ENCODE results near the gene EEA1. TPM values are rescaled to one million over a fixed set of nuclear protein-coding genes. Genes with fewer than 3 reads are reported as not detected.
"Not testable (repeated sequence)": the region's sequence is repeated elsewhere in the genome, so short reads cannot be mapped to it uniquely, and the experiment has no call there.

Gene EEA1
- total RNA-seq, 1 experiment from 2014 or later = 14.9 TPM

DNA sequence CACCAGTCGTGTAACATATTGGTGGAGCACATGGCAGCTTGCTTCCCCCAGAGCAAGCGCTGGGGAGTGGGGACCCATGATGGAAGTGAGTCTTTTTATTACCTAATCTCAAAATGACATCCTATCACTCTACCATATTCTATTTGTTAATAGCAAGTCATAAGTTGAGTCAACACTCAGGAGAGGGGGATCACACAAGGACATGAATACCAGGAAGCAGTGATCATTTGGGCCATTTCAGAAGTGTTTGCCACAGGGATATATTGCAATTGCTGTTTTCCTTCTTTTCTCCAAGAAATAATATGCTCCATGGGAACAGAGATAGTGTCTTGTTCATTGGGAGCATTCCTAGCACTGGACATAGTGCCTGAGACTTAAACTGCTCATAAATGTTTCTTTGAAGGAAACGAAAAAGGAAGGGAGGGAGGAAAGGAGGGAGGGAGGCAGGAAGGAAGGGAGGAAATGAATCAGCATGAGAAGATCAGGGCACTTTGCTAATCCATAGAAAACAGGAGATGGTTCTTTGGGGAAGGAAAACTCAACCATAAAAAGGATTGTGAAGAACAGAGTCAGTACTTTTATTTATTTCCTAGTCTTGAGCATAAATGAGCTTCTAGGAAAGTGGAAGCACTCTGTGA, 39.2 kb upstream of the EEA1 start:
- Histone ChIP-seq H2BK15ac (ENCODE audit: low read depth, low read length) (no peak overlapping the region), H3K56ac (ENCODE audit: insufficient read length, low read depth, low read length) (no peak overlapping the region), H4K5ac (ENCODE audit: insufficient read length, low read depth, low read length) (no peak overlapping the region), H3K4ac (ENCODE audit: low read depth, low read length) (no peak overlapping the region), H3K23me2 (ENCODE audit: insufficient read length, low read depth, low read length, poor library complexity, severe bottlenecking) (no peaks in the 10 kb centered on the region), H3K18ac (ENCODE audit: insufficient read length, low read depth, low read length) (no peak overlapping the region), H3K79me2 (ENCODE audit: insufficient read depth, low read length) (no peaks in the 10 kb centered on the region), H3K4me2 (ENCODE audit: insufficient read depth, insufficient read length, low read length) (no peak overlapping the region), H4K8ac (replicated peaks; ENCODE audit: insufficient read length, low read depth, low read length) (no peak overlapping the region), H3K79me1 (ENCODE audit: insufficient read depth, low read depth, low read length, poor library complexity, severe bottlenecking) (no peaks in the 10 kb centered on the region), H4K20me1 (ENCODE audit: control insufficient read depth, insufficient read depth, insufficient read length) (no peaks in the 10 kb centered on the region), H4K91ac (ENCODE audit: insufficient read length, low read depth, low read length) (no peak overlapping the region), H3K9me3 (ENCODE audit: control insufficient read depth, low read depth, low read length) (no peaks in the 10 kb centered on the region), H2BK12ac (ENCODE audit: insufficient read length, low read depth, low read length) (no peak overlapping the region), H3K14ac (ENCODE audit: insufficient read depth, low read length) (no peak overlapping the region), H3T11ph (ENCODE audit: low read length) (no peak overlapping the region), H3K27ac (ENCODE audit: insufficient read length, low read depth, low read length) (no peak overlapping the region), H2BK20ac (ENCODE audit: low read depth, low read length, poor library complexity, severe bottlenecking) (no peak overlapping the region), H2BK5ac (ENCODE audit: insufficient read length, low read length) (no peak overlapping the region), H3K23ac (ENCODE audit: insufficient read length, low read depth, low read length) (no peak overlapping the region), H2AFZ (ENCODE audit: low read length) (no peak overlapping the region), H3K9ac (ENCODE audit: extremely low read depth, insufficient read length, low read length) (no peak overlapping the region), H2BK120ac (ENCODE audit: low read depth, low read length, poor library complexity, severe bottlenecking) (no peak overlapping the region), H3K4me1 (ENCODE audit: insufficient read depth, low read length) (no peaks in the 10 kb centered on the region), H3K27me3 (ENCODE audit: insufficient read depth, low read length) (no peaks in the 10 kb centered on the region), H2AK5ac (ENCODE audit: insufficient read length, low read length) (no peak overlapping the region)
- Mint-ChIP-seq H3K27me3 (ENCODE audit: low read depth) (no peaks in the 10 kb centered on the region; the same call in 1 of the 2 replicates), H3K4me1 (peaks cover 4 to 8% of the 10 kb centered on the region in 2 experiments), H3K27ac (no peak overlapping the region), H3K9me3 (no peaks in the 10 kb centered on the region), H3K36me3 (ENCODE audit: insufficient read depth in 1 of 3, low read depth in 3 of 3) (no peaks in the 10 kb centered on the region; a peak in 1 of 7 replicates), H3K4me3 (no peak overlapping the region)
- DNase-seq = no peak
- TF ChIP-seq, protein P1, sequence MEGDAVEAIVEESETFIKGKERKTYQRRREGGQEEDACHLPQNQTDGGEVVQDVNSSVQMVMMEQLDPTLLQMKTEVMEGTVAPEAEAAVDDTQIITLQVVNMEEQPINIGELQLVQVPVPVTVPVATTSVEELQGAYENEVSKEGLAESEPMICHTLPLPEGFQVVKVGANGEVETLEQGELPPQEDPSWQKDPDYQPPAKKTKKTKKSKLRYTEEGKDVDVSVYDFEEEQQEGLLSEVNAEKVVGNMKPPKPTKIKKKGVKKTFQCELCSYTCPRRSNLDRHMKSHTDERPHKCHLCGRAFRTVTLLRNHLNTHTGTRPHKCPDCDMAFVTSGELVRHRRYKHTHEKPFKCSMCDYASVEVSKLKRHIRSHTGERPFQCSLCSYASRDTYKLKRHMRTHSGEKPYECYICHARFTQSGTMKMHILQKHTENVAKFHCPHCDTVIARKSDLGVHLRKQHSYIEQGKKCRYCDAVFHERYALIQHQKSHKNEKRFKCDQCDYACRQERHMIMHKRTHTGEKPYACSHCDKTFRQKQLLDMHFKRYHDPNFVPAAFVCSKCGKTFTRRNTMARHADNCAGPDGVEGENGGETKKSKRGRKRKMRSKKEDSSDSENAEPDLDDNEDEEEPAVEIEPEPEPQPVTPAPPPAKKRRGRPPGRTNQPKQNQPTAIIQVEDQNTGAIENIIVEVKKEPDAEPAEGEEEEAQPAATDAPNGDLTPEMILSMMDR (conservative IDR thresholded peaks at IDR 0.05) = no peak
- WGBS (ENCODE audit: extremely low coverage, insufficient read length, low lambda C conversion rate) = no CpG with 5 or more reads among the region's 3 CpGs

DNA sequence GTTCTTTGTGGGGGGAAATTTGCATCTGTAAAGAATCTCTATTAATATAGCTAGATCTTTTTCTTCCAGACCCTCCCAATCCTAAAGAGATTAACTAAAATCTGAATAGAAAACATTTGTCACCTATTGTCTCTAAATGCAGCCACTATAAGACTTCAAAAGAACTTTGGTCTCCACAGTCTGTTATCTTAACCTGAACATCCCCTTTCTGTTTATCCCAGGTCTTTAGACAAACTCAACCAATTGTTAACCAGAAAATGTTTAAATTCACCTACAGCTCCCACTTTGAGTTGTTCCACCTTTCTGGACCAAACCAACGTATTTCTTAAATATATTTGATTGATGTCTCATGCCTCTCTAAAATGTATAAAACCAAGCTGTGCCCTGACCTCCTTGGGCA, 35.3 kb upstream of the EEA1 start:
- H3K27me3 Mint-ChIP-seq (ENCODE audit: low read depth) = not testable (repeated sequence)

More for the DNA sequence above, 35.3 kb upstream of the EEA1 start:
- H3K4me2 ChIP-seq (ENCODE audit: insufficient read depth, insufficient read length, low read length); H2BK5ac ChIP-seq (ENCODE audit: insufficient read length, low read length); H4K5ac ChIP-seq (ENCODE audit: insufficient read length, low read depth, low read length); H2AK5ac ChIP-seq (ENCODE audit: insufficient read length, low read length); H2BK120ac ChIP-seq (ENCODE audit: low read depth, low read length, poor library complexity, severe bottlenecking); H3K23me2 ChIP-seq (ENCODE audit: insufficient read length, low read depth, low read length, poor library complexity, severe bottlenecking); H3K9me3 Mint-ChIP-seq; H3K4me3 Mint-ChIP-seq; H3K36me3 Mint-ChIP-seq (ENCODE audit: insufficient read depth in 1 of 3, low read depth in 3 of 3); H3K56ac ChIP-seq (ENCODE audit: insufficient read length, low read depth, low read length); DNase-seq; H2BK20ac ChIP-seq (ENCODE audit: low read depth, low read length, poor library complexity, severe bottlenecking); H4K20me1 ChIP-seq (ENCODE audit: control insufficient read depth, insufficient read depth, insufficient read length); H3K4me1 ChIP-seq (ENCODE audit: insufficient read depth, low read length); H4K91ac ChIP-seq (ENCODE audit: insufficient read length, low read depth, low read length); H3K4me1 Mint-ChIP-seq; H3K27ac ChIP-seq (ENCODE audit: insufficient read length, low read depth, low read length); H4K8ac ChIP-seq (replicated peaks; ENCODE audit: insufficient read length, low read depth, low read length); H2BK15ac ChIP-seq (ENCODE audit: low read depth, low read length); H3K14ac ChIP-seq (ENCODE audit: insufficient read depth, low read length); H3K79me1 ChIP-seq (ENCODE audit: insufficient read depth, low read depth, low read length, poor library complexity, severe bottlenecking); H3K4ac ChIP-seq (ENCODE audit: low read depth, low read length); H3K27me3 ChIP-seq (ENCODE audit: insufficient read depth, low read length); H3K9me3 ChIP-seq (ENCODE audit: control insufficient read depth, low read depth, low read length); H3K23ac ChIP-seq (ENCODE audit: insufficient read length, low read depth, low read length); H2AFZ ChIP-seq (ENCODE audit: low read length); H2BK12ac ChIP-seq (ENCODE audit: insufficient read length, low read depth, low read length); H3K18ac ChIP-seq (ENCODE audit: insufficient read length, low read depth, low read length); H3K27ac Mint-ChIP-seq; H3T11ph ChIP-seq (ENCODE audit: low read length); H3K79me2 ChIP-seq (ENCODE audit: insufficient read depth, low read length); H3K9ac ChIP-seq (ENCODE audit: extremely low read depth, insufficient read length, low read length): not testable (repeated sequence)
- no CpG with 5 or more reads among the region's 1 CpG for WGBS (ENCODE audit: extremely low coverage, insufficient read length, low lambda C conversion rate)

Data from H9 (cell line).